Nephron progenitor cell (in vitro differentiated cells): ENCODE measurements around the gene FOXL3.

Source experiments
- DNase-seq: peaks from one replicate; pipeline ENCODE4 v3.0.0; 2021
- H3K27ac Mint-ChIP-seq: 2 replicates; pipeline ENCODE4 v1.8.0; 2021; ENCODE audit warnings: mild to moderate bottlenecking, moderate library complexity, mixed read lengths
- H3K27me3 Mint-ChIP-seq: 2 replicates; pipeline ENCODE4 v1.8.0; 2021; ENCODE audit warnings: mild to moderate bottlenecking, low read depth, mixed read lengths; ENCODE audit not compliant: poor library complexity
- H3K36me3 Mint-ChIP-seq: 2 replicates; pipeline ENCODE4 v1.8.0; 2021; ENCODE audit warnings: low read depth, mixed read lengths
- H3K4me1 Mint-ChIP-seq: 2 replicates; pipeline ENCODE4 v1.8.0; 2021; ENCODE audit warnings: mixed read lengths
- H3K4me3 Mint-ChIP-seq: 2 replicates; pipeline ENCODE4 v1.8.0; 2021; ENCODE audit warnings: mild to moderate bottlenecking, moderate library complexity, mixed read lengths
- H3K9me3 Mint-ChIP-seq: 2 replicates; pipeline ENCODE4 v1.8.0; 2021; ENCODE audit warnings: mild to moderate bottlenecking, moderate library complexity, mixed read lengths
- TF ChIP-seq, protein P1 (sequence below): fragments of 200-600 bp; sonication (generic); IDR thresholded peaks from 2 replicates; pipeline ENCODE4 v1.5.0; 2021; ENCODE audit warnings: antibody characterized with exemption

The FOXL3 gene

DNA sequence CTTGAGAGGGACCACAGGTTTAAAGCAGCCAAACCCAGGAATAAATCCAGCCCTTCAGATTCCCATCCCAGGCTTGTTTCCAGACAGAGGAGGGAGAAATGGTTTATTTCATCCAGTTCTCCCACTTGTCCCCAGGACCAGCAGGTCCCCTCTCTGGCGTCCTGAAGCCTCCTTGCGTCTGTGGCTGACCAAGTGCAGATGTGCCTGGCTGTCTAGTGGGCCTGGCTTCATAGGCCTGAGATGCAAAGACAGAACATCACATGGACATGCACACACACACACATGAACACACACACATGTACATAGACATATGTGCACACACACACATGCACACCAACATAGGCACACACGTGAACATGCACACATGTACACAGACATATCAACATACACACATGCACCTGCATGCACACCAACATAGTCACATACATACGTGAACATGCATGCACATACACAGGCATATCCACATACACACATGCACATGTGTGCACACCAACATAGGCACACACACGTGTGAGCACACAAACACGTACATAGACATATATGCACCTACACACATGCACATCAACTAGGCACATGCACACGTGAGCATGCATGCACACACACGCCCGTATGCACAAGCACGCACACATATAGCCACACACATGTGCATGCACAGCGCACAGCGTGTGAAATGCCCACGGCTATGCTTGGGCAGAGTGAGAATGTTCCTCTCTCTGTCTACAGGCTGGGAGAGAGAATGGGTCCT, 10.7 kb downstream of the FOXL3 start:
- H3K4me1 Mint-ChIP-seq, result peaks cover 43% of the 10 kb centered on the region
- no peak for DNase-seq
- TF ChIP-seq, protein P1, sequence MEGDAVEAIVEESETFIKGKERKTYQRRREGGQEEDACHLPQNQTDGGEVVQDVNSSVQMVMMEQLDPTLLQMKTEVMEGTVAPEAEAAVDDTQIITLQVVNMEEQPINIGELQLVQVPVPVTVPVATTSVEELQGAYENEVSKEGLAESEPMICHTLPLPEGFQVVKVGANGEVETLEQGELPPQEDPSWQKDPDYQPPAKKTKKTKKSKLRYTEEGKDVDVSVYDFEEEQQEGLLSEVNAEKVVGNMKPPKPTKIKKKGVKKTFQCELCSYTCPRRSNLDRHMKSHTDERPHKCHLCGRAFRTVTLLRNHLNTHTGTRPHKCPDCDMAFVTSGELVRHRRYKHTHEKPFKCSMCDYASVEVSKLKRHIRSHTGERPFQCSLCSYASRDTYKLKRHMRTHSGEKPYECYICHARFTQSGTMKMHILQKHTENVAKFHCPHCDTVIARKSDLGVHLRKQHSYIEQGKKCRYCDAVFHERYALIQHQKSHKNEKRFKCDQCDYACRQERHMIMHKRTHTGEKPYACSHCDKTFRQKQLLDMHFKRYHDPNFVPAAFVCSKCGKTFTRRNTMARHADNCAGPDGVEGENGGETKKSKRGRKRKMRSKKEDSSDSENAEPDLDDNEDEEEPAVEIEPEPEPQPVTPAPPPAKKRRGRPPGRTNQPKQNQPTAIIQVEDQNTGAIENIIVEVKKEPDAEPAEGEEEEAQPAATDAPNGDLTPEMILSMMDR, result no peak
- H3K27me3 Mint-ChIP-seq, result peaks cover 20% of the 10 kb centered on the region
- H3K4me3 Mint-ChIP-seq, result no peak overlapping the region
- peaks cover 5% of the 10 kb centered on the region for H3K9me3 Mint-ChIP-seq
- no peaks in the 10 kb centered on the region for H3K36me3 Mint-ChIP-seq
- no peak overlapping the region for H3K27ac Mint-ChIP-seq

DNA sequence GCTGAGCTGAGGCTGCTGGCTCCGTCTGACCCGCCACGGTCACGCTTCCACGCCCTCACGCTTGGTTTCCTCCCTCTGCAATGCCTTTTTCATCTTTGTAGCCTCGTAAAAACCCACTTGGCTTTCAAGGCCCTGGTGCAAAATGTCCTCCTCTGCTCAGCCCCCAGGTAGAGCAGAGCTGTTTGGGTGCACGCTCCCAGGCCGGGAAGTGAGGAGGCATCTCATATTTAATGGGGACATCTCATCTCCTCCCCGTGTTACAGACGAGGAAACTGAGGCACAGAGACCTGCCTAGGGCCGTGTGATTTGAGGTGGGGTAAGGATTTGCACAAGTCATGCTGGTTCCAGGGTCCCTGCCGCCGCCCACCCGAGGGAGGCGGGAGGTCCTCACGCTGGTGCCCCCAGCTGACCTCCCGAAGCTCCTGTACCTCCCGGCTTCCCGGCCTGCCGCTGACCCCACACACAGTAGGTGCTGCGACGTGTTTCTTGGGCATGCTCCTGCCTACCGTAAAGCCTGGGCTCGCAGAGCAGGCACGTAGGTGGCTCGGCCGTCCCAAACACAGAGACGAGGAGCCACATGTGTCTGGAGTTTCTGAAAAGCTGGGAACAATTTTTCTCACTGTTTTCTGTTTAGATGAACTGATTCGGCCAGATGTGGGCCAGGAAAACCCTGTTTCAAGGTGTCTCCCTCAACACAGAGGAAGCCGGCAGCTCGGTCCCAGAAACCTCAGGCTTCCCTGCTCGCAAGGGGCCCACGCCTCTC, 11.5 kb downstream of the FOXL3 start:
- Mint-ChIP-seq H3K4me3 (no peak overlapping the region), H3K4me1 (peaks cover 43% of the 10 kb centered on the region), H3K27ac (no peak overlapping the region), H3K9me3 (peaks cover 5% of the 10 kb centered on the region), H3K36me3 (no peaks in the 10 kb centered on the region), H3K27me3 (peaks cover 19% of the 10 kb centered on the region)
- TF ChIP-seq, protein P1, result no peak
- peak; percentile 39 for DNase-seq

GRCh38 chr7:302054-302992, 12.4 kb downstream of the FOXL3 start:
- no peak for DNase-seq
- Mint-ChIP-seq H3K36me3 (no peaks in the 10 kb centered on the region), H3K27ac (no peak overlapping the region), H3K9me3 (peaks cover 7% of the 10 kb centered on the region), H3K27me3 (peaks cover 17% of the 10 kb centered on the region), H3K4me1 (peaks cover 43% of the 10 kb centered on the region), H3K4me3 (no peak overlapping the region)
- TF ChIP-seq, protein P1, result no peak

DNA sequence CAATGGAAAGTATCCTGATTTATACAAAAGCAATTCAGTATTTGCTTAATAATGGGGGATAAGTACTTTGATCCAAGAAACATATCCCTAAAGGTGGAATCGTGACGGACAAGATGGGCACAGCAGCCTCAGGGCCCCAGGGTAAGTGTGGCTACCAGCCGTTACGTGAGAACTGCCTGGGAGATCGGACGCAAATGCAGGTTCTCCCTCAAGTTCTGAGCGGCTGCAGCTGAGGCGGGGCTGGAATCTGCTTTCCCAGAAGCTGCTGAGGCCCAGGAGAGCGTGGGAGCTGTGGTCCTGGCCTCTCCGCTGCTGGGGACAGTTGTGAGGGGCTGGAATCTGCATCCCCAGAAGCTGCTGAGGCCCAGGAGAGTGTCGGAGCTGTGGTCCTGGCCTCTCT, 13.5 kb downstream of the FOXL3 start:
- peaks cover 16% of the 10 kb centered on the region for H3K9me3 Mint-ChIP-seq
- no peak overlapping the region for H3K4me3 Mint-ChIP-seq

GRCh38 chr7:303884-304573, 14.1 kb downstream of the FOXL3 start:
- TF ChIP-seq, protein P1, result no peak
- no peak for DNase-seq
- peaks cover 11% of the 10 kb centered on the region for H3K27me3 Mint-ChIP-seq
- peaks cover 5% of the 10 kb centered on the region for H3K36me3 Mint-ChIP-seq
- no peak overlapping the region for H3K27ac Mint-ChIP-seq
- H3K9me3 Mint-ChIP-seq, result peaks cover 19% of the 10 kb centered on the region
- no peak overlapping the region for H3K4me3 Mint-ChIP-seq
- H3K4me1 Mint-ChIP-seq, result peaks cover 35% of the 10 kb centered on the region

More for the DNA sequence above, 13.5 kb downstream of the FOXL3 start:
- H3K36me3 Mint-ChIP-seq, result peaks cover 5% of the 10 kb centered on the region
- DNase-seq, result no peak
- TF ChIP-seq, protein P1, result no peak
- peaks cover 16% of the 10 kb centered on the region for H3K27me3 Mint-ChIP-seq
- peaks cover 41% of the 10 kb centered on the region for H3K4me1 Mint-ChIP-seq
- H3K27ac Mint-ChIP-seq, result peak overlapping the region; percentile 80
